Adrenal gland (tissue), 12 donors: ENCODE data around the gene NUP160. TPM values are rescaled to one million over a fixed set of nuclear protein-coding genes. Genes with fewer than 3 reads are reported as not detected.

Experiments used
- DNase-seq, 7 donors: peaks; one replicate each; pipeline ENCODE4 v3.0.0-alpha.2; 2019 to 2020
- H3K27ac ChIP-seq, 5 donors: fragments of 200-600 bp; sonication (generic) in 4 of 5; 1 replicate in 3 of 5; 2 replicates in 2 of 5; pipeline versions ENCODE4 v1.5.1 to v1.8.0; 2016 to 2020; ENCODE audit warnings: mild to moderate bottlenecking in 1 of 5
- H3K27me3 ChIP-seq: fragments of 200-600 bp; 2 replicates; pipeline ENCODE4 v1.8.0; 2021
- H3K36me3 ChIP-seq, 2 donors: fragments of 200-600 bp; replicated peaks in 1 of 2; 1 replicate in 1 of 2; 2 replicates in 1 of 2; pipeline versions ENCODE4 v1.5.1 to v1.8.0; 2018 to 2022
- H3K4me1 ChIP-seq, 2 donors: fragments of 200-600 bp; replicated peaks in 1 of 2; 1 replicate in 1 of 2; 2 replicates in 1 of 2; pipeline versions ENCODE4 v1.5.1 to v1.8.0; 2018 to 2021
- H3K4me3 ChIP-seq, 4 donors: fragments of 200-600 bp; sonication (generic) in 3 of 4; one replicate each; pipeline ENCODE4 v1.5.1; 2016 to 2018
- H3K9me3 ChIP-seq, 3 donors: fragments of 200-600 bp; sonication (generic) in 1 of 3; replicated peaks in 1 of 3; 1 replicate in 2 of 3; 2 replicates in 1 of 3; pipeline versions ENCODE4 v1.5.1 to v1.8.0; 2016 to 2021
- POLR2A ChIP-seq, 2 donors: fragments of 450-650 bp; IDR thresholded peaks; one replicate each; pipeline ENCODE4 v1.6.1; 2017; ENCODE audit warnings: antibody characterized with exemption in 2 of 2, mild to moderate bottlenecking in 2 of 2, moderate library complexity in 1 of 2
- WGBS, 4 donors: extraction: QIAGEN DNeasy Blood & Tissue Kit in 2 of 4; methylation state at CpG; one replicate each; pipeline versions ENCODE4 v1.1.5 to v1.1.7; 2013 to 2017; 5-methylcytosine and 5-hydroxymethylcytosine counted together
- intact Hi-C, 2 donors: fragments of 100-400 bp; cut with DNase I; formaldehyde crosslinking; loops; one replicate each; pipeline versions ENCODE4 v1.14.1 to v1.15.0; 2022 to 2023
- polyA plus RNA-seq, 3 donors: library from polyadenylated mRNA; stranded (reverse); fragments of 200-250 nt in 2 of 3; fragments of 350-450 nt in 1 of 3; fragmentation: Illumina TruSeq in 1 of 3; extraction: RNeasy Lipid Tissue Mini Kit (QIAGEN cat#74804) in 1 of 3; gene quantifications; one replicate each; pipeline ENCODE4 v1.2.3, GENCODE V29; 2013 to 2014
- total RNA-seq, 9 donors: library from RNA; depleted of rRNA in 4 of 9; stranded (reverse); fragments of >200 nt in 4 of 9; fragments of 120-200 nt in 1 of 9; fragmentation: NEBNext Ultra II Directional in 1 of 9; extraction: Animal tissue kit (Norgen Biotek cat#: 25700) in 1 of 9; gene quantifications; one replicate each; pipeline versions ENCODE4 v1.1.0 to v1.2.4, GENCODE V29; 2013 to 2023
- TF ChIP-seq, protein P1 (sequence below), 6 experiments: fragments of 450-650 bp in 4 of 6; fragments of 200-600 bp in 2 of 6; sonication (generic) in 1 of 6; IDR thresholded peaks; 1 replicate in 5 of 6; 2 replicates in 1 of 6; pipeline versions ENCODE4 v1.5.1 to v1.8.0; 2016 to 2021; ENCODE audit warnings: antibody characterized with exemption in 6 of 6, mild to moderate bottlenecking in 2 of 6, moderate library complexity in 1 of 6
- donor health status: healthy with polysubstance abuse.
- donor health status: Bipolar disorder and iron deficiency.
- donor health status: DM: yes; HTN: yes; CAD: no.
- donor health status: DM: no; HTN: no; CAD: no.
- donor health status: DM: no; HTN: no; CAD: no.
- donor health status: DM: yes; HTN: yes; CAD: no.

The NUP160 gene
- total and polyA plus RNA-seq, 12 donors, result 10.1 to 29.8 (median 21.4) TPM

DNA sequence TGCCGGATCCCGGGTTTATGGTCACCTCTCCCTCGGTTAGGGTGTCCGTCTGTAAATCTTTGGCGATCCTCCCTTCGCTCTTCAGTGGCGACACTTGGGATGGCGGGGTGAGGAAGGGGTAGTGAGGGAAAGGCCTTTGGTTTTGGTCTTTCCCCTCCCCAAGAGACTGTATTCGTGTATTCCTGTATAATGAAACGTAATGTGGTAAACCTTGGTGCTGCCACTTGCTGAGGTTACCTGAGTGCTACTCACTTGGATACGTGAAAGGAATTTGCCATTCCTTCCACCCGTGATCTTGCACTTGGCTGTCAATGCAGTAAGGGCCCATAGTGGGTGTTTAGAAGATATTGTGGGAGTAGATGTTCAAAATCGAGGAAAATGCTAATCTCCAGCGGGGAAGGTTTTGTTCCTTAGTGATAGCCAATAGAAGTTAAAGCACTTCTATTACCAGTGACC is 578 bp upstream of the NUP160 start:
- Histone ChIP-seq H3K9me3 (no peaks in the 10 kb centered on the region), H3K27me3 (no peaks in the 10 kb centered on the region), H3K27ac (peak overlapping the region; percentile 81 to 93 (median 90)), H3K4me3 (peak overlapping the region; percentile 69 to 95 (median 85)), H3K4me1 (peaks cover 8 to 32% of the 10 kb centered on the region in 2 donors), H3K36me3 (peaks cover 0 to 4% of the 10 kb centered on the region in 2 donors)
- WGBS, 4 donors, result 4 to 8% (median 4%) methylated on average over 10 to 14 of the region's 14 CpGs
- no peak for DNase-seq
- intact Hi-C loops, result loop anchor here in 1 of 2 donors (10.0 kb wide), 1 partner anchor 84 kb away; the partner anchor contains the start of gene FNBP4
- no peak for TF ChIP-seq POLR2A (IDR thresholded peaks at IDR 0.05)
- TF ChIP-seq, protein P1, sequence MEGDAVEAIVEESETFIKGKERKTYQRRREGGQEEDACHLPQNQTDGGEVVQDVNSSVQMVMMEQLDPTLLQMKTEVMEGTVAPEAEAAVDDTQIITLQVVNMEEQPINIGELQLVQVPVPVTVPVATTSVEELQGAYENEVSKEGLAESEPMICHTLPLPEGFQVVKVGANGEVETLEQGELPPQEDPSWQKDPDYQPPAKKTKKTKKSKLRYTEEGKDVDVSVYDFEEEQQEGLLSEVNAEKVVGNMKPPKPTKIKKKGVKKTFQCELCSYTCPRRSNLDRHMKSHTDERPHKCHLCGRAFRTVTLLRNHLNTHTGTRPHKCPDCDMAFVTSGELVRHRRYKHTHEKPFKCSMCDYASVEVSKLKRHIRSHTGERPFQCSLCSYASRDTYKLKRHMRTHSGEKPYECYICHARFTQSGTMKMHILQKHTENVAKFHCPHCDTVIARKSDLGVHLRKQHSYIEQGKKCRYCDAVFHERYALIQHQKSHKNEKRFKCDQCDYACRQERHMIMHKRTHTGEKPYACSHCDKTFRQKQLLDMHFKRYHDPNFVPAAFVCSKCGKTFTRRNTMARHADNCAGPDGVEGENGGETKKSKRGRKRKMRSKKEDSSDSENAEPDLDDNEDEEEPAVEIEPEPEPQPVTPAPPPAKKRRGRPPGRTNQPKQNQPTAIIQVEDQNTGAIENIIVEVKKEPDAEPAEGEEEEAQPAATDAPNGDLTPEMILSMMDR (IDR thresholded peaks at IDR 0.05), result peak in 2 of 6 experiments; percentile 9 to 28

DNA sequence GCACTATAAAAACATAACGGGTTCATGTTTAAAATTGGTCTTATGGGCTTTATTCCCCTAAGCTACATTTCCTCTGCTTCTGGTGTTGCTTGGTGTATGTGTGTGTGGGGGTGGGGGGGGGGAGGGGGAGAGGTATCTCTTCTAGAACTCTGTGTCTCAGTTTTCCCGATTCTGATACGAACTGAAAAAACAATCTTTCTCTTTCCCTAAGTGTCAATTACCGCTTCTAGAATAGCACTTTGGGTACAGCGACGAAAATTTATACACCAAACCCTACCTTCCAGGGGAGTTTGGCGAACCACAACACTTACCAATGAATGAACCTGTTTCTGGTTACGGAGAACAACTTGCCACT is 636 bp downstream of the NUP160 start:
- WGBS, 4 donors, result 3 to 4% (median 4%) methylated on average over 8 of the region's 8 CpGs
- peak overlapping the region; percentile 69 to 95 (median 85) for H3K4me3 ChIP-seq
- TF ChIP-seq POLR2A (IDR thresholded peaks at IDR 0.05), result no peak
- TF ChIP-seq, protein P1 (IDR thresholded peaks at IDR 0.05), result no peak
- peaks cover 8 to 29% of the 10 kb centered on the region in 2 donors for H3K4me1 ChIP-seq
- intact Hi-C loops, result loop anchor here in 1 of 2 donors (10.0 kb wide), 1 partner anchor 83 kb away; the partner anchor contains the start of gene FNBP4
- peak overlapping the region; percentile 81 to 93 (median 90) for H3K27ac ChIP-seq
- H3K27me3 ChIP-seq, result no peaks in the 10 kb centered on the region
- H3K9me3 ChIP-seq, result no peaks in the 10 kb centered on the region
- no peak for DNase-seq
- peaks cover 0 to 12% of the 10 kb centered on the region in 2 donors for H3K36me3 ChIP-seq

DNA sequence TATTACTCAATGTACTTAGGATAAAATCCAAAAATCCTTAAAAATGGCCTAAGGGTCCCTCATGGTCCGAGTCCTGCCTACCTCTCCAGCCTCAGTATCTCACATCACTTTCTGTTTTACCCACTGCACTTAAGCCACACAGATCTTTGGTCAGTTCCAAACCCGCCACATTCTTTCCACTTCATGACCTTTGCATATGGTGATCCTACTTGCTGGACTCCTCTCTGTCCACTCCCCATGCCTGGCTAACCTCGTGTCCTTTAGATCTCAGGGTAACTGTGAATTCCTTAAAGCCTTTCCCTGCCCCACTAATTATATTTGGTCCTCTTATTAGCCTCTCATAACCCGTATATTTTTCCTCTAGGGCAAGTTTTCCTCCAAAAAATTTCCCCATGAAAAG is 1.2 kb downstream of the NUP160 start:
- 67 to 76% (median 72%) methylated on average over 4 of the region's 4 CpGs for WGBS, 4 donors
- TF ChIP-seq POLR2A (IDR thresholded peaks at IDR 0.05), result no peak
- TF ChIP-seq, protein P1 (IDR thresholded peaks at IDR 0.05), result no peak
- H3K4me3 ChIP-seq, result no peak overlapping the region
- H3K27me3 ChIP-seq, result no peaks in the 10 kb centered on the region
- H3K36me3 ChIP-seq, result peaks cover 0 to 17% of the 10 kb centered on the region in 2 donors
- no peak overlapping the region for H3K27ac ChIP-seq
- DNase-seq, result no peak
- H3K4me1 ChIP-seq, result peaks cover 8 to 29% of the 10 kb centered on the region in 2 donors
- intact Hi-C loops, result loop anchor here in 1 of 2 donors (10.0 kb wide), 1 partner anchor 82 kb away; the partner anchor contains the start of gene FNBP4
- no peaks in the 10 kb centered on the region for H3K9me3 ChIP-seq

DNA sequence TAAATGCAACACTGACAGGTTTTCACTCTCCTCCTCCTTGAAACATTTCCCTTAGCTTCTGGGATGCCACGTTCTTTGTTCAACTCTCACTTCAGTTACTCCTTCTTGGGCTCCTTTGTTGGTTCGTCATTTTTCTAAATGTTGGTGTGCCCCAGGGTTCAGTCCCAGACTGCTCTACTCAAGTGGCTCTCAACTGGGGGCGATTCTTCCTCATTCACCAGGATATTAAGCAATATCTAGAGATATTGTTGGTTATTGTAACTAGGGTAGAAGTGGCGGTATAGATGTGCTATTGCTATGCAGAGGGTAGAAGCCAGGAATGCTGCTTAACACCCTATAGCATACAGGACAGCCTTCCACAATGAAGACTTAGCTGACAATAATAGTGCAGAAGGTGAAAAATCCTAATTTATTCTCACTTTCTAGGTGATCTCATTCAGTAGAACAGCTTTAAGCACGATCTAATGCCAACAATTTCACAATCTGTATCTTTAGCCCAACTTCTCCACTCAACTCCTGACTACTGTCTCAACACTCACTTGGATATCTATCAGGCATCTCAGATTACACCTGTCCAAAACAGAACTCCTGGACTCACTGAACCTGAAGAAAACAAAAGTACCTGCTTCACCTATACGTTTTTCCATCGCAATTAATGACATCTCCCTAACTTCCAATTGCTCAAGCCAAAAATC is 4.6 kb downstream of the NUP160 start:
- intact Hi-C loops, result loop anchor here in 1 of 2 donors (10.0 kb wide), 1 partner anchor 79 kb away; the partner anchor contains the start of gene FNBP4

More for the DNA sequence above, 4.6 kb downstream of the NUP160 start:
- no peak for TF ChIP-seq POLR2A (IDR thresholded peaks at IDR 0.05)
- TF ChIP-seq, protein P1 (IDR thresholded peaks at IDR 0.05), result no peak
- Histone ChIP-seq H3K4me3 (no peak overlapping the region), H3K9me3 (no peaks in the 10 kb centered on the region), H3K27me3 (no peaks in the 10 kb centered on the region), H3K4me1 (peaks cover 8 to 24% of the 10 kb centered on the region in 2 donors), H3K27ac (no peak overlapping the region), H3K36me3 (peaks cover 0 to 46% of the 10 kb centered on the region in 2 donors)
- no peak for DNase-seq
- 74 to 85% (median 80%) methylated on average over 7 of the region's 7 CpGs for WGBS, 4 donors
